MM.1S (cell line): ENCODE data around the gene FBLN2.

Experiments used
- DNase-seq: peaks from one replicate; pipeline ENCODE4 v3.0.0-alpha.2; 2015
- H2AFZ ChIP-seq: fragments of 300-600 bp; sonication (generic); 2 replicates; pipeline ENCODE4 v1.6.0; 2016; ENCODE audit warnings: antibody characterized with exemption, low read length
- H3F3A ChIP-seq: fragments of 300-600 bp; sonication (generic); 2 replicates; pipeline ENCODE4 v1.6.1; 2016; ENCODE audit warnings: mild to moderate bottlenecking, antibody characterized with exemption, low read length, moderate library complexity, mixed read lengths; ENCODE audit not compliant: insufficient read depth
- H3K27ac ChIP-seq: fragments of 300-600 bp; sonication (generic); 2 replicates; pipeline ENCODE4 v1.5.1; 2016; ENCODE audit warnings: mild to moderate bottlenecking, low read length
- H3K27me3 ChIP-seq: fragments of 300-600 bp; sonication (generic); replicated peaks from 2 replicates; pipeline ENCODE4 v1.6.0; 2016; ENCODE audit warnings: low read length; ENCODE audit not compliant: insufficient read depth
- H3K36me3 ChIP-seq: fragments of 300-600 bp; sonication (generic); replicated peaks from 2 replicates; pipeline ENCODE4 v1.6.1; 2016; ENCODE audit warnings: mild to moderate bottlenecking, low read length, mixed read lengths; ENCODE audit not compliant: insufficient read depth
- H3K4me1 ChIP-seq: fragments of 300-600 bp; sonication (generic); 2 replicates; pipeline ENCODE4 v1.6.1; 2016; ENCODE audit warnings: low read length, mixed read lengths
- H3K4me2 ChIP-seq: fragments of 300-600 bp; sonication (generic); 2 replicates; pipeline ENCODE4 v1.6.0; 2016; ENCODE audit warnings: low read depth, low read length
- H3K4me3 ChIP-seq: fragments of 300-600 bp; sonication (generic); 2 replicates; pipeline ENCODE4 v1.5.1; 2016; ENCODE audit warnings: low read length, mixed read lengths
- H3K79me2 ChIP-seq: fragments of 300-600 bp; sonication (generic); 2 replicates; pipeline ENCODE4 v1.6.1; 2016; ENCODE audit warnings: mixed run types, low read length, mixed read lengths
- H3K9ac ChIP-seq: fragments of 300-600 bp; sonication (generic); 2 replicates; pipeline ENCODE4 v1.6.1; 2016; ENCODE audit warnings: low read length, mixed read lengths
- H3K9me2 ChIP-seq: fragments of 300-600 bp; sonication (generic); replicated peaks from 2 replicates; pipeline ENCODE4 v1.6.1; 2016; ENCODE audit warnings: mild to moderate bottlenecking, low read length, mixed read lengths; ENCODE audit not compliant: insufficient read depth
- H3K9me3 ChIP-seq: fragments of 300-600 bp; sonication (generic); replicated peaks from 2 replicates; pipeline ENCODE4 v1.6.1; 2016; ENCODE audit warnings: mild to moderate bottlenecking, low read length, mixed read lengths; ENCODE audit not compliant: insufficient read depth
- H4K20me1 ChIP-seq: fragments of 300-600 bp; sonication (generic); 2 replicates; pipeline ENCODE4 v1.6.1; 2016; ENCODE audit warnings: mild to moderate bottlenecking, low read length, moderate library complexity, mixed read lengths; ENCODE audit not compliant: insufficient read depth
- CTCF ChIP-seq: fragments of 300-600 bp; sonication (generic); IDR thresholded peaks from 2 replicates; pipeline ENCODE4 v1.5.1; 2016; ENCODE audit warnings: antibody characterized with exemption, low read length, mixed read lengths
- EZH2 ChIP-seq: fragments of 300-600 bp; sonication (generic); optimal IDR thresholded peaks from 2 replicates; pipeline ENCODE3; 2017; ENCODE audit warnings: low read depth, mild to moderate bottlenecking, antibody characterized with exemption, low read length, mixed read lengths
- EZH2phosphoT487 ChIP-seq: fragments of 300-600 bp; sonication (generic); IDR thresholded peaks from 2 replicates; pipeline ENCODE4 v1.6.1; 2018; ENCODE audit warnings: antibody characterized with exemption, low read length

FBLN2 gene

GRCh38 chr3:13684350-13684749 lies 135.4 kb downstream of the FBLN2 start:
- H3K36me3 ChIP-seq: no peaks in the 10 kb centered on the region
- H3K4me3 ChIP-seq: no peak overlapping the region
- H3K4me2 ChIP-seq: no peak overlapping the region
- H3K79me2 ChIP-seq: no peaks in the 10 kb centered on the region
- H3K27ac ChIP-seq: no peak overlapping the region
- H3F3A ChIP-seq: no peaks in the 10 kb centered on the region
- TF ChIP-seq EZH2phosphoT487 (no peak), EZH2 (no peak), CTCF (no peak)
- no peaks in the 10 kb centered on the region for H3K9me3 ChIP-seq
- peaks cover 64% of the 10 kb centered on the region for H3K27me3 ChIP-seq
- H2AFZ ChIP-seq: no peak overlapping the region
- no peaks in the 10 kb centered on the region for H3K4me1 ChIP-seq
- H3K9ac ChIP-seq: no peak overlapping the region
- no peak for DNase-seq
- H4K20me1 ChIP-seq: no peaks in the 10 kb centered on the region
- H3K9me2 ChIP-seq: no peaks in the 10 kb centered on the region

GRCh38 chr3:13684854-13685253 lies 135.9 kb downstream of the FBLN2 start:
- H3K36me3 ChIP-seq: no peaks in the 10 kb centered on the region
- no peak overlapping the region for H3K4me2 ChIP-seq
- H3K79me2 ChIP-seq: no peaks in the 10 kb centered on the region
- H3K9ac ChIP-seq: no peak overlapping the region
- no peaks in the 10 kb centered on the region for H3K4me1 ChIP-seq
- H3F3A ChIP-seq: no peaks in the 10 kb centered on the region
- no peak overlapping the region for H2AFZ ChIP-seq
- no peak for DNase-seq
- no peaks in the 10 kb centered on the region for H3K9me2 ChIP-seq
- no peak for TF ChIP-seq EZH2phosphoT487
- no peak for TF ChIP-seq CTCF
- no peak for TF ChIP-seq EZH2
- no peak overlapping the region for H3K4me3 ChIP-seq
- H4K20me1 ChIP-seq: no peaks in the 10 kb centered on the region
- H3K27me3 ChIP-seq: peaks cover 63% of the 10 kb centered on the region
- H3K9me3 ChIP-seq: no peaks in the 10 kb centered on the region
- H3K27ac ChIP-seq: no peak overlapping the region

DNA sequence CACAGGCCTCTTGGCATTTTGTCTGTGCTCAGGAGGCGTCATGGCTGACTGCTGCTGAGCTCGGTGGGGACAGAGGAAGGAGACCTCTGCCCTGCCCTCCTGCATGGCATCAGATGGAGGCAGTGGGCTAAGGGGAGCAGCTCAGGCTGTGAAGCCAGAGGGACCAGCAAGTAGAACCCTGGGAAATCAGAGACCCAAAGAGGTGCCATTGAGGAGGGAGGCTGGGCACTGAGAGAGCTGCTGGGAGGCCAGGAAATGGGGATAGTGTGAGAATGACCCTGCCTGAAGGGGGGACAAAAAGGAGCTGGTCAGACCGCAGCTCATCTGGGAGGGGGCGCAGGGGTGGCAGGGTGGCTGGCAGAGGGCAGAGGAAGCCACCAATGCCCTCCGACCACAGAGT lies 136.8 kb downstream of the FBLN2 start:
- no peaks in the 10 kb centered on the region for H3K36me3 ChIP-seq
- no peak overlapping the region for H3K4me2 ChIP-seq
- no peaks in the 10 kb centered on the region for H3K79me2 ChIP-seq
- no peak for DNase-seq
- H4K20me1 ChIP-seq: no peaks in the 10 kb centered on the region
- no peak overlapping the region for H3K9ac ChIP-seq
- H3K9me2 ChIP-seq: no peaks in the 10 kb centered on the region
- H3K27ac ChIP-seq: no peak overlapping the region
- H3K27me3 ChIP-seq: peaks cover 65% of the 10 kb centered on the region
- no peaks in the 10 kb centered on the region for H3K4me1 ChIP-seq
- no peak overlapping the region for H3K4me3 ChIP-seq
- TF ChIP-seq EZH2 (no peak), EZH2phosphoT487 (no peak), CTCF (no peak)
- H3F3A ChIP-seq: no peaks in the 10 kb centered on the region
- no peaks in the 10 kb centered on the region for H3K9me3 ChIP-seq
- H2AFZ ChIP-seq: no peak overlapping the region
